Peyer's patch (tissue), 4 donors: ENCODE data around the gene TMEM252.

Experiments used
- CTCF ChIP-seq, 6 experiments: fragments of 450-650 bp in 4 of 6; fragments of 200-600 bp in 2 of 6; sonication (generic) in 1 of 6; IDR thresholded peaks; one replicate each; pipeline ENCODE4 v1.5.1; 2017 to 2019; ENCODE audit warnings: antibody characterized with exemption in 6 of 6, mild to moderate bottlenecking in 3 of 6, moderate library complexity in 1 of 6
- POLR2A ChIP-seq, 2 donors: fragments of 450-650 bp; IDR thresholded peaks; one replicate each; pipeline ENCODE4 v1.5.1; 2017; ENCODE audit warnings: antibody characterized with exemption in 2 of 2, mild to moderate bottlenecking in 2 of 2, moderate library complexity in 2 of 2

GRCh38 chr9:68538200-68538599 is 2.5 kb downstream of the TMEM252 start:
- no peak for TF ChIP-seq POLR2A (IDR thresholded peaks at IDR 0.05)
- no peak for TF ChIP-seq CTCF (IDR thresholded peaks at IDR 0.05)
